ENCODE results near the gene GNAZ. TPM values are rescaled to one million over a fixed set of nuclear protein-coding genes. Genes with fewer than 3 reads are reported as not detected.

Gene GNAZ
- total RNA-seq, 1 donor from 2014 or later = 3.3 TPM

DNA sequence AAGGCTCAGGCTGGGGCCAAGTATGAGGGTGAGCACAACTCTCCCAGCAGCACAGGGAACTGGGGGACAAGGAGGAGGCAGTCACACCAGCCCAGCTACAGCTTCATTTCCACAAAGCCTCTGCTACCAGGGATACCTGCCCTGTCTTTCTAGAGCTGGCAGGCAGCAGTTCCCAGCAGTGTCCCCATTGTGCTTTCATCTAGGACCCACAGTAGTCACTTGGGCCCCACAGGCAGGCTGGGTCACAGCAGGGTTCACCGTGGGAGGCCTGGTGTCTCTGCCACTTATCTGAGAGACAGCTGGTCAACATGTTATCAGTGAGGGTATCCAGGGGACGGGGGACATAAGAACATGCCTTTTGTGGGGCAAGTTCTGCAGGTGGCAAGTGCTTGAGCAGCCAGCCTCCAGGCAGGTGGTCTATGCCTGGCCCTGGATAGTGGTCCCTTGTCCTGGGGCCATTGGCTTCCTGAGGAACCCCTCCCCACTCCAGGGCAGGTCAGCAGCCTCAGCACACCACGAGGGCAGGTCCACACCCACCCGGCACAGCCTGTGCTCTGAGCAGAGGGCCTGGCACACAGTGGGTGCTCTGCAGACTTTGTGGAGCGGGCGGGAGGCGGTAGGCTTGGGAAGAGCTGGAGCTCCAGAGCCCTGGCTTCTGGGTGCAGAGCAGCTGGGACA, 29.9 kb downstream of the GNAZ start:
- intact Hi-C loops (cut with micrococcal nuclease) = no loop called here
- DNase-seq (no peak), ATAC-seq (no peak)

DNA sequence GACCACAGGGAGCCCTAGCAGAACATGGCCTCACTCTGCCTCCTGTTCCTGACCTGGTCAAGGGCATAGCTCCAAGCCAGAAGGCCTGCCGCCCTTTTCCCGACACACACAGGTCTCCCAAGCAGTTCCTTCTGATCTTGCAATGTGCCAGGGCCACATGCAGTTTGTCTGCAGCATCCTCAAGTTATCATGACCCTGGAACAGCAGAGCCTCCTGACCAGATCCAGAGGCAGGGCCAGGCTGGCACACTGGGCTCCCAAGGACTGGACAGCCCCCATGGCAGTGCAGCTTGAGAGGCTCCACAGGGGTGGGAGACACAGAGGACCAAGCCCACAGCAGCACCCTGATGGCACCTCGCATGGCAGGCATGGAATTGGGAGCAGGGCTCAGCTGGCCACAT, 31.2 kb downstream of the GNAZ start:
- no peak for ATAC-seq

DNA sequence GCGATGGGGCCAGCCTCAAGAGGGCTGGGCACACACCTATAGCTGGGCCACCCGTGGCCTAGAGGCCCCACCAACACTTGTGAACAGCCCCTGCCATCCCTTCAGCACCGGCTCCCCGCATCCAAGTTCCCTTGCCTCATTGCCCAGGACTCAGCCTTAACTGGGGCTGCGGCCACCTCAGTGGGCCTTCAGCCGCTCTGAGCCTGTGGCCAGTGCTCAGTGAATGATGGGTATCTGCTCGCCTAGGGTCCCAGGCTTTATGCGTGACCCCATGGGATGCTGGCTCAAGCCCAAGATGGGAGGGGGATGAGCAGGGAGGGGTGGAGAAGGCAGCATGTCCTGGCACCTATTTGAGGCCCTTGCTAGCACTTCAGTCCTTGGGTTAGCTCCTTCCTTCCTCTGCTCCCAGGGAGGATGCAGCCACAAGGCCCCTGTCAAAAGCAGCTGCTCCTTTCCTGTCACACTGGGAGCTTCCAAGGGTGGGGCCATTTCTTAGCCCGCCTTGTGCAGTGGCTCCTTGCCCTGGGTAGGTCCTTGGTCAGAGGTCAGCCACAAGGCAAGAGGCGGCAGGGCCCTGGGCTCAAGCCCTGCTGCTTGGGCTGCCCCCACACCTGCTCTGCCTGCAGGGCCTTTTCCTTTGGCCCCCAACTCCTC, 31.8 kb downstream of the GNAZ start:
- DNase-seq (no peak), ATAC-seq (no peak)
- intact Hi-C loops (cut with micrococcal nuclease) = no loop called here

More for the DNA sequence above, 31.2 kb downstream of the GNAZ start:
- intact Hi-C loops (cut with micrococcal nuclease) = no loop called here
- DNase-seq = no peak

DNA sequence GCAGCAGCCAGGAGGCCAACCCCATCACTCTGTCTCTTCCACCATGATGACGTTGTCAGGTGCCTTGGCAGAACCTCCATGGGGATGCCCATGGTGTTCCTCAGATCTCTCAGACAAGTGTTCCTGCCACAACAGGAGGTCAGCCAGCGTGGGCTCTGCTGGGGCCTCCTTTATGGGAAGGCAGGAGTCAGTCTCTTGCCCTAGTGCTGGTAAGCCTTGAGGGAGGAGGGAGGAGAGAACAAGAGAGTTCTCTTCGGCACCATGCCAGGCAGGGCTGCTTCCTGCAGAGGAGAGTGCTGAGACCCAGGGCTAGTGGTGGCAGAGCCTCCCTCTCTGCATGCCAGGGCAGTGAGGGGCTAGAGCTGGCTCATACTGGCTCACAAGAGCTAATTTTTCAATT, 32.5 kb downstream of the GNAZ start:
- intact Hi-C loops (cut with micrococcal nuclease) = no loop called here
- ATAC-seq = no peak
- DNase-seq = no peak

- intact Hi-C loops (cut with micrococcal nuclease) = no loop called here
- ATAC-seq = no peak
- DNase-seq = no peak
Observed at GRCh38 chr22:23103199-23103954, 33.1 kb downstream of the GNAZ start.

DNA sequence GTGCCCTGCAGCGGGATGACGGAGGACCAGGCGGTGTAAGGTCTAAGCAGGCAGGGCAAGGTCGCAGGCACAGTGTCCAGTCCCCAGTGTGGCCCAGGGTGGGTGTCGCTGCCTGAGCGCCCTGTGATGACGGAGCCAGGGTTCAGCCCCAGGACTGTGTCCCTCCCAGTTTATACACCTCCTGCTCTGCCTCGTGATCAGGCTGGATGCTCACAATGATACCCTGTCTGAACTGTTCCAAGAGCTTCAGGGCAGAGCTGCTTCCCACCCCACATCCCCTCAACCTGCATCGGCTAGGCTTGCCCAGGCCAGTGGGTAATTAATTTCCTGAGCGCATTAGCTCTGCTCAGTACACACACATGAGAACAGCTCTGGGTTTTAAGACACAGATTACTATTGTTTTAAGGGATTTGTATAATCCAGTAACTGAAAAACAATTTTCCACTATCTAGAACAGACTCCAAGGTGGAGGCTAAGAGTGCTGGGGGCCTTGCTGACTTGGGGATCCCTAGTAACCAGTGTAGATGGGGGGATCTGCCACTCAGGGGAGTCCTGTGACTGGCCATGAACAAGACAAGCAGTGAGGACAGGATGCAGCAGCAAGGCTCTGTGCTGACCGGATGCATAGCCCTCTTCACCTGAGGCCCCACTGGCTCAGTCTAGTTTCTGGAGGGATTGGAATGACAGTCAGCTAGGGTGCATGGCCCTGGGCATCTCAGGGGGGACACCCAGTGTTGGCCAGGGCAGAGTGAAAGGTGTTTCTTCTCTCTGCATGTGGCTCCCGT, 34.1 kb downstream of the GNAZ start:
- DNase-seq (no peak), ATAC-seq (no peak)
- intact Hi-C loops (cut with micrococcal nuclease) = no loop called here

GRCh38 chr22:23105304-23105703, 35.0 kb downstream of the GNAZ start:
- no peak for DNase-seq
- intact Hi-C loops (cut with micrococcal nuclease) = no loop called here
- no peak for ATAC-seq

DNA sequence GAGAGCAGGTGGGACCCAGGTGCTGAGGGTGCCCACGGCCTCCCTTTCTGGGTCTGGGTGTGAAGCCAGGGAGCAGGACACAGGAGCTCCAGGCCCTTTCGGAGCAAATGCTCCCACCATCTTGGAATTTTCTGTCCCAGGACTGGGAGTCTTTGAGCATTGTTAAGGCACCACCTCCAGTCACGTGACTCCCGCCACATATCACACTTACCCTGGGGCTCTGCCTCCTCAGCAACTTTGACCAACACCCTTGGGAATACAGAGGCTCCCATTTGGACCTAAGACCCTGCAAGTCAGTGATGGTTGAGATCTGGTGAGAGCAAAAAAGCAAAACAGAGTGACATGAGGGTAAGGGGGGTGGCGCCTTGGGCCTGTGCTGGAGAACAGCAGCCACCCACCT, 35.6 kb downstream of the GNAZ start:
- intact Hi-C loops (cut with micrococcal nuclease) = no loop called here
- DNase-seq (no peak), ATAC-seq (no peak)

- DNase-seq (no peak), ATAC-seq (peak; percentile 22)
- intact Hi-C loops (cut with micrococcal nuclease) = no loop called here
Observed at GRCh38 chr22:23106344-23106743, 36.0 kb downstream of the GNAZ start.

- ATAC-seq (peak; percentile 92), DNase-seq (peak; percentile 80)
- intact Hi-C loops (cut with micrococcal nuclease) = no loop called here
Observed at GRCh38 chr22:23106906-23107367, 36.6 kb downstream of the GNAZ start.

- ATAC-seq = no peak
- DNase-seq = no peak
- intact Hi-C loops (cut with micrococcal nuclease) = no loop called here
Observed at GRCh38 chr22:23107487-23108248, 37.3 kb downstream of the GNAZ start.

DNA sequence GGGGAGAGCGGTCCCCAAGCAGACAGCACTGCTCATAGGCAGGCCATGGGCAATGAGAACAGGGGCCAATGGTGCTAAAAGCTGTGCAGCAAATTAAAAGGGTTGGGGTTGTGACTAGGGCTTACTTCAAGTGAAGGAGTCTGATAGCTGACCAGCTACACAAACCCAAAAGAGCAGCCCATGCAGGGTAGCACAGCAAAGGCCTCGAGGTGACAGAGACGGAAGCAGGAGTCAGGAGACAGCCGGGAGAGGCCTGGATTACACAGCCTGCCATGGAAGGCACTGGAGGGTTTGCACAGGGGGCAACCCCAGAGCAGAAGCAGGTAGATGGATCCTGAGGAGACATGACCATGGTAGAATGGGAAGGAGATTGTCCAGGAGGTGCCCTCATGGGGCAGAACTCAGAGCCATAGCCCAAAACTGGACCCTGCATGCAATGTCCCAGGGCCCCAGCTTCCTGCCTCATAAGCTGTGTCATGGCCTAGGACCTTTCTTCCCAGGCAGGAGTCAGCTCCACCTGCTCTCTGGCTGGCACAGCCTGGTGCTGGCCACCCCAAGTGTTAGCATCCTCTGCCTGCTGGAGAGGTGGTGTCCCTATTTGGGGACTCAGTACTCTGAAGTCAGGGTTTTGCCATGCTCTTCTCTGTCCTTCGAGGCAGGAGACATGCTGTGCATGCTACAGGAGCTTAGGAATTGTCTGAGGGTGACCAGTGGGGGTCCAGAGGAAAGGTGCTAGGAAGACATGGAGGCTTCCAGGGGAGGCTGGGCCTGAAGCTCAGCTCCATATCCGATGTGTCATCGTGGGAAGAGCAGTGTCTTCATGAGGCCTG, 38.1 kb downstream of the GNAZ start:
- ATAC-seq (no peak), DNase-seq (no peak)
- intact Hi-C loops (cut with micrococcal nuclease) = no loop called here

DNA sequence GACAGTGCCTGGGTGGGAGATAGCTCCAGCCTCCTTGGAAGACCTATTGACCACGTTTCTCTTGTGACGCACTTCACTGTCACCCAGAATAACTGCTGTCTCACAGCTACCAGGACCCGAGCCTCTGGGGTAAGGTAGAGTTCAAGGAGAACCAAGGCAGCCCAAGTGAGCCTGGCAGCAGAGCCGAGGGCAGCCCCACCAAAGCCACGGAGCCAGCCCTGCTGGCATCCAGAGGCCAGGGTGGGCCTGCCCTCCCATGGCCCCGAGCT, 38.7 kb downstream of the GNAZ start:
- intact Hi-C loops (cut with micrococcal nuclease) = no loop called here
- DNase-seq (no peak), ATAC-seq (no peak)

DNA sequence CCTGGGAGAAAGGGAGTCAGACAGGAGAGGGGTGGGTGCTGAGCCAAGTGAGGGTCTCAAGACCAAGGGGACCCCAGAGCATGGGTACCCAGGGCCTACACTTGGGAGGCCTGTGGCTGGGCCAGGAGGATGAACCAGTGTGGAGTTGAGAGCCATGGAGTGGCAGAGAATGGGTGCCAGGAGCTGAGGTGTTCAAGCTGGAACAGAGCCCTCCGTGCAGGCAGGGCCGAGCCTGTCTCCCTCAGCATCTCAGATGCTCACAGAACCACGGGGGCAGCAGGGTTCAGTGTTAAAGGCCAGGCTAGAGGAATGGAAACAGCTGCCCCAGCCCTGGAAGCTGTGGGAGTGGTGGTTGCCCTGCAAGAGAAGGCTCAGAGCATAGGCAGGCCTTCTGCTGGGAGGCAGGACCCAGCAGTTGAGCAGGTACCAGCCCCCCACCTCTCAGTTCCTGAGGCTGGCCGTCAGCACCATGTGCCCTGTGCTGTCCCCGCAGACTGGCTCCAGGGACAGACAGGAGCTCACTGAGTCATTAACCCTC, 39.2 kb downstream of the GNAZ start:
- no peak for ATAC-seq
- no peak for DNase-seq
- intact Hi-C loops (cut with micrococcal nuclease) = no loop called here

DNA sequence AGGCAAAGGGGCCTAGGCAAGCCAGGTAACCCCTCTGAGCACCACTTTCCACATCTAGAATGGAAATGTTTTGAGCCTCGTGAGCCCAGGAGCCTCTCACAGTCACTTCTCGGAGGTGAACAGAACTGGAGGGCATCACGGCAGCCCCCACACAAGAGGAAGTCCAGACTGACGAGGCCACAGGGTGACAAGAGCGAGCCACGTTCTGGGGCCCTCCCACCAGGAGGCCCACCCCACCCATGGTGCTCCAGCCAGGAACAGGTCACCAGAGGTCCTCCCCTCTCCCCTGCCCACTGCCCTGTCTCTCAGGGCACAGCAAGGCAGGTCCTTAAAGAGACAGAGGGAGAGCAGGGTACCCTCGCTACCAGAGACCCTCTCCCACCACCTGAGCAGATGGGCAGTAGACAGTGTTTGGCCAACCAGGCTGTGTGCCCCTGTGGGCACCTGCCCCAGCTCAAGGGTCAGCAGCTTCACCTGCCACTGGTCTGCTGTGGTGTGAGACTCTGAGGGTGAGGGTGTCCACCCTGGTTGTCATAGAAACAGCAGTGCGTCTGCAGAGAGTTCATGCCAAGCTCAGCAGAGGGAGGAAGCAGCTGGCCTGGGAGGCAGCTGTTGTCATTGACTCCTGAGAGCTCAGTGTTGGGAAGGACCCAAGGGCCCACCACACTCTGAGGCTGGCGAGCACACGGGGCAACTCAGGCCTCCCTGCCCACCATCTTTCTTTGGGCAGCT, 40.0 kb downstream of the GNAZ start:
- ATAC-seq (no peak), DNase-seq (no peak)
- intact Hi-C loops (cut with micrococcal nuclease) = no loop called here

GRCh38 chr22:23110922-23111527, 40.7 kb downstream of the GNAZ start:
- no peak for DNase-seq
- intact Hi-C loops (cut with micrococcal nuclease) = no loop called here
- no peak for ATAC-seq

GRCh38 chr22:23112472-23113012, 42.2 kb downstream of the GNAZ start:
- DNase-seq (no peak), ATAC-seq (no peak)
- intact Hi-C loops (cut with micrococcal nuclease) = no loop called here

All from left ventricle myocardium superior (tissue), 1 donor.